ENCODE results near the gene WNT7B.

DNA sequence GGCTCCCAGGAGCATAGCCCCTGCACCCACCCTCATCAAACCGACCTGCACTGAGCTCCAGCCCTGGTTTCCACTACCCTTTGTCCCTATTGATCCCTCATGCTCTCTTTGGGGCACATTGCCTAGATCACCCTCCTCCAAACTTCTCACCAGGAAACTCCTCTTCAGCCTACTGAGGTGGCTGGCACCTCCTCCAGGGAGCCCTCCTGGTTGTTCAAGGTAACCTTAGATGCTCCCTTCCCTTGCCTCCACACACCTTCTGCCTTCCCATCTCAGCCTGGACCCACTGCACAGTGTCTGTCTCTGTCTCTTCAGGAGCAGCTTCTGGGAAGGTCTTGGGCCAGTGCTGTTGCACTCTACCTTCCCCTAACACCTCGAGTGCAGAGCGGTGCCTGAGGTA is 15.8 kb upstream of the WNT7B start:
- TF ChIP-seq POLR2A (IDR thresholded peaks at IDR 0.05) (no peak), POLR2AphosphoS5 (IDR thresholded peaks at IDR 0.05) (no peak)
